NCI-H1417 (cell line): Measurements from ENCODE around the gene NRAS.

Experiments used
- DNase-seq, 3 experiments: peaks; one replicate each; lab custom pipeline; 2025; lab: John Stamatoyannopoulos, UW

The NRAS gene

GRCh38 chr1:114728553-114728952, 12.0 kb upstream of the NRAS start:
- DNase-seq, result no peak

- no peak for DNase-seq
Observed at GRCh38 chr1:114725230-114725629, 8.7 kb upstream of the NRAS start.

GRCh38 chr1:114723915-114724314, 7.3 kb upstream of the NRAS start:
- DNase-seq, result no peak

DNA sequence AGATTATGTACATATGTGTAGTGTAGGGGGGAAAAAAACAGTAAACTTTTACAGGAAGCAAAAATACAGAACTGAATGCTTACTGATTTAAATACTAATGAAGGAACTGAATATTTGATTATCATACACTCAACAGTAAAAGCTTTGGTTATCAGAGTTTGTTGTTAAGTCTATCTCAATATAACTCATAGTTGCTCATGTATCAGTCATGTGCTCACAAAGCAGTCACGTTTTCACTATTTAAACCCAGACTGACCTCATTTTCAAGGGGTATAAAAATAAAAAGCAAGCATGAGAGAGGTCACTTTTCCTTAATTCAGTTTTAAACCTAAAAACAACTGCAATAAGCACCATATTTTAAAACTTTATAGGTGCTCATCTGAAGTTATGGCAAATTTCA, 6.9 kb upstream of the NRAS start:
- no peak for DNase-seq

GRCh38 chr1:114720492-114720891, 3.9 kb upstream of the NRAS start:
- no peak for DNase-seq

- peak in 1 of 3 experiments; percentile 4 for DNase-seq
Observed at GRCh38 chr1:114719424-114719787, 2.8 kb upstream of the NRAS start.

GRCh38 chr1:114718661-114719423, 2.3 kb upstream of the NRAS start:
- no peak for DNase-seq

DNA sequence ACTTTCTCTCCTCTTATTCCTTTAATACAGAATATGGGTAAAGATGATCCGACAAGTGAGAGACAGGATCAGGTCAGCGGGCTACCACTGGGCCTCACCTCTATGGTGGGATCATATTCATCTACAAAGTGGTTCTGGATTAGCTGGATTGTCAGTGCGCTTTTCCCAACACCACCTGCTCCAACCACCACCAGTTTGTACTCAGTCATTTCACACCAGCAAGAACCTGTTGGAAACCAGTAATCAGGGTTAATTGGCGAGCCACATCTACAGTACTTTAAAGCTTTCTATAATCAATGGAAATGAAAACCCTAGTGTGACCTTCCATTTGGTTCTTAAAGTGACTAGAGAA, 643 bp downstream of the NRAS start:
- DNase-seq, result peak in 1 of 3 experiments; percentile 19

- DNase-seq, result no peak
Observed at GRCh38 chr1:114712977-114713376, 3.6 kb downstream of the NRAS start.

- DNase-seq, result no peak
Observed at GRCh38 chr1:114710360-114710759, 6.2 kb downstream of the NRAS start.

GRCh38 chr1:114707604-114708003, 9.0 kb downstream of the NRAS start:
- DNase-seq, result no peak

GRCh38 chr1:114703242-114703641, 13.3 kb downstream of the NRAS start:
- DNase-seq, result peak in 1 of 3 experiments; percentile 5

- no peak for DNase-seq
Observed at GRCh38 chr1:114702737-114703136, 13.8 kb downstream of the NRAS start.

DNA sequence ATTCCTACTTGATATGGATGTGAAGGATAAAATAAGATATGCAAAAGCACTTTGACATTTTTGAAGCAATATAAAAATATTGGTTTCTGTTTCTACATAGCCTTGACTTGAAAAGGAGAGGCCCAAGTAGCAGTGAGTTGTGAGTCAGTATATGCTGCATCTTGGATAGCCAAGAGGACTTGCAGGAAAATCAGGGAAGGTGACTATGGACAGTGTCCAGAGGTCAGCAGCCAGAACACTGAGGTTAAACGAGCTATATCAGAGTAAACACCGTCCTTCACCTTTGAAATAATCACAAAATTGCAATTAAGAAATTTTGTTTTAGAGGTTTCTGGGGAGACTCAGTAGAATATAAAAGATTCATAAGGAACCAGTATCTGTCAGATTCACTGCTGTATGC, 14.6 kb downstream of the NRAS start:
- DNase-seq, result no peak

DNA sequence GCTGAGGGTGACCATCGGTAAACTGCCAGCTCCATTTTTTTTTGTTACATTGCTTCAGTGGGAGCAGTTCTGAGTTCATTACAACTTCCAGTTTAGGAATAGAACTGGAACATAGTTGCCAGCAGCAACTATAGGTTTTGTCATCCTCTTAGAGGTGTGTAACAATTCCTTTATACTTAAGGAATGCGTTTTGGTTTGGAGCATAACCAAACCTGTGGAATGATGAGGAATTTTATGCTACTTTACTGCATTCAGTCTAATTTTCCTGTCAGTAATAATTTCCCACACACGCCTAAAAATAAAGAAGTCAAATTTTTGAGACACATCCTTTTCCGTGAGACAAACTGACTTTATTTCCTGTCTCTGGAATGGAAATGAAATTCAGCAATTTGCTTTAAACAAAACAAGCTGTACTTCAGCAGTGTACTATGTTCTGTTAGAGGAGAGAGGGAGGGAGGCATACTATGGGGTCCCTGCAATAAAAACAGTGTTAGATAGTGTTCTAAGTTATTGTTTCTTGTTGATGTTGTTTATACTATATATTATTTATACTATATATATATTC, 16.5 kb downstream of the NRAS start:
- no peak for DNase-seq

GRCh38 chr1:114696810-114697209, 19.8 kb downstream of the NRAS start:
- no peak for DNase-seq

- DNase-seq, result no peak
Observed at GRCh38 chr1:114695430-114696058, 21.0 kb downstream of the NRAS start, which contains the start of gene AMPD1. AMPD1 (minus strand) TSS chr1:114695546; CDS start chr1:114695471, 75 bp downstream.

GRCh38 chr1:114694540-114695310, 21.8 kb downstream of the NRAS start:
- DNase-seq, result no peak

DNA sequence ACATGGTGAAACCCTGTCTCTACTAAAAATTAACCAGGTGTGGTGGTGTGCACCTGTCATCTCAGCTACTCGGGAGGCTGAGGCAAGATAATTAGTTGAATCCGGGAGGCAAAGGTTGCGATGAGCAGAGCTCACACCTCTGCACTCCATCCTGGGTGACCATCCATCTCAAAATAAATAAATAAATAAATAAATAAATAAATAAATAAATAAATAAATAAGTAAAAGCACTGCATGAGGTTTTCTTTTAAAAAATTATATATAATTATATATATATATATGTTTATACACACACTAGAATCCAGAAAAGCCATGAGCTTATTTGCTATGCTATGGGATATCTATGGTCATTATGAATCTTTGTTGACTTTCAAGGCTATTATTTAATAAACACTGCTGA, 23.6 kb downstream of the NRAS start:
- DNase-seq, result no peak

DNA sequence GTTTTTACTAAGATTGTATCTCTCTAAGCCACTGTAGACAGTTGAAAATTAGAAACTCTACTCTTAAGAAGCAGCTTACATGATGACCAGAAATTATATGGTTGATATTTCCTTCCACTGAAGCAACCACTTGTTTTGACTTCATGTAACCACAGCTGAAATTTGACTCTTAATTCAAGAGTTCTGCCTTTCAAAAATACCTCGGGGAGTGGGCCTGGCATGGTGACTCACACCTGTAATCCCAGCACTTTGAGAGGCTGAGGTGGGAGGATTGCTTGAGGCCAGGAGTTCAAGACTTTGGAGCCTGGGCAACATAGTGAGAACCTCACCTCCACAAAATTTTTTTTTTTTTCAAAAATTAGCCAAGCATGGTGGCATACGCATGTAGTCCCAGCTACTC, 25.5 kb downstream of the NRAS start:
- no peak for DNase-seq

DNA sequence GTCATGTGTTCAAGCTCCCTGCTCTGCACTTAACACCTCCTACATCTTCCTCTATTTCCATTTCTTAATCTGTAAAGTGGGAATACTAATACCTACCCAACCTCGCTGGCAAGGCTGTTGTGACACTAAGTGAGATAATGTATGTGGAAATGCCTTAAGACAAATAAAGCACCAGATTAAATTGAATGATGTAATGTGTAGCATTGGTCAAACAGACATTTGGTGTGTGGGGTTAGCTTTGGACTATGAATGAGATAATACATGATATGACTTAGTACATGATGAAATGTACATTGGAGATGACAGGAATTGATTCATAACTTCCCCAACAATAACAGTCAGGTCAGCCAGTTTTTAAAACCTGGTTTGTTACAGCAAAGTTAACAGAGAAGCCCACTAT, 26.4 kb downstream of the NRAS start:
- DNase-seq, result no peak

- DNase-seq, result no peak
Observed at GRCh38 chr1:114688526-114688925, 28.0 kb downstream of the NRAS start.

GRCh38 chr1:114685851-114686250, 30.7 kb downstream of the NRAS start:
- DNase-seq, result no peak
